ENCODE measurements around the gene SNHG17.
"Not testable (repeated sequence)": the region's sequence is repeated elsewhere in the genome, so short reads cannot be mapped to it uniquely, and the experiment has no call there.

DNA sequence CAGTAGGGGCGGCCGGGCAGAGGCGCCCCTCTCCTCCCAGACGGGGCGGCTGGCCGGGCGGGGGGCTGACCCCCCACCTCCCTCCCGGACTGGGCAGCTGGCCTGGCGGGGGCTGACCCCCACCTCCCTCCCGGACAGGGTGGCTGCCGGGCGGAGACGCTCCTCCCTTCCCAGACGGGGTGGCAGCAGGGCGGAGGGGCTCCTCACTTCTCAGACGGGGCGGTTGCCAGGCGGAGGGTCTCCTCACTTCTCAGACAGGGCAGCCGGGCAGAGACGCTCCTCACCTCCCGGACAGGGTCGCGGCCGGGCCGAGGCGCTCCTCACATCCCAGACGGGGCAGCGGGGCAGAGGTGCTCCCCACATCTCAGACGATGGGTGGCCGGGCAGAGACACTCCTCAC, 26.4 kb upstream of the SNHG17 start:
- TF ChIP-seq, protein P1, sequence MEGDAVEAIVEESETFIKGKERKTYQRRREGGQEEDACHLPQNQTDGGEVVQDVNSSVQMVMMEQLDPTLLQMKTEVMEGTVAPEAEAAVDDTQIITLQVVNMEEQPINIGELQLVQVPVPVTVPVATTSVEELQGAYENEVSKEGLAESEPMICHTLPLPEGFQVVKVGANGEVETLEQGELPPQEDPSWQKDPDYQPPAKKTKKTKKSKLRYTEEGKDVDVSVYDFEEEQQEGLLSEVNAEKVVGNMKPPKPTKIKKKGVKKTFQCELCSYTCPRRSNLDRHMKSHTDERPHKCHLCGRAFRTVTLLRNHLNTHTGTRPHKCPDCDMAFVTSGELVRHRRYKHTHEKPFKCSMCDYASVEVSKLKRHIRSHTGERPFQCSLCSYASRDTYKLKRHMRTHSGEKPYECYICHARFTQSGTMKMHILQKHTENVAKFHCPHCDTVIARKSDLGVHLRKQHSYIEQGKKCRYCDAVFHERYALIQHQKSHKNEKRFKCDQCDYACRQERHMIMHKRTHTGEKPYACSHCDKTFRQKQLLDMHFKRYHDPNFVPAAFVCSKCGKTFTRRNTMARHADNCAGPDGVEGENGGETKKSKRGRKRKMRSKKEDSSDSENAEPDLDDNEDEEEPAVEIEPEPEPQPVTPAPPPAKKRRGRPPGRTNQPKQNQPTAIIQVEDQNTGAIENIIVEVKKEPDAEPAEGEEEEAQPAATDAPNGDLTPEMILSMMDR (IDR thresholded peaks at IDR 0.05; ENCODE audit: insufficient read depth, low read depth, low read length), result not testable (repeated sequence)
- TF ChIP-seq EZH2 (IDR thresholded peaks at IDR 0.05; ENCODE audit: insufficient read depth, low read length), result not testable (repeated sequence)

All from astrocyte (in vitro differentiated cells and primary cell).